ENCODE results near the gene GALNT16.

GALNT16 gene

GRCh38 chr14:69300601-69301221 lies 40.8 kb downstream of the GALNT16 start:
- no peak overlapping the region for H3K27ac ChIP-seq (ENCODE audit: low read depth, low read length)
- H3K27me3 ChIP-seq (ENCODE audit: control insufficient read depth, low read length): peaks cover 31% of the 10 kb centered on the region
- H3K4me2 ChIP-seq (ENCODE audit: low read length): no peak overlapping the region
- no peak overlapping the region for H3K4me3 ChIP-seq (ENCODE audit: low read length)
- no peaks in the 10 kb centered on the region for H3K79me2 ChIP-seq (ENCODE audit: control insufficient read depth, low read length)
- no peaks in the 10 kb centered on the region for H3K36me3 ChIP-seq (ENCODE audit: control insufficient read depth, low read length)
- no peaks in the 10 kb centered on the region for H4K20me1 ChIP-seq (ENCODE audit: control insufficient read depth, insufficient read depth, low read depth, low read length)
- H3K9me2 ChIP-seq (replicated peaks; ENCODE audit: control insufficient read depth, low read length): no peaks in the 10 kb centered on the region
- no peaks in the 10 kb centered on the region for H3K9me3 ChIP-seq (ENCODE audit: control insufficient read depth, insufficient read depth, low read length)
- H3F3A ChIP-seq (ENCODE audit: control insufficient read depth, insufficient read depth): no peaks in the 10 kb centered on the region
- no peak for TF ChIP-seq EZH2phosphoT487 (IDR thresholded peaks at IDR 0.05; ENCODE audit: borderline replicate concordance, low read length)
- TF ChIP-seq CTCF (IDR thresholded peaks at IDR 0.05; ENCODE audit: low read depth, low read length, poor library complexity, severe bottlenecking): no peak
- no peaks in the 10 kb centered on the region for H3K4me1 ChIP-seq (ENCODE audit: control insufficient read depth, low read length)

- TF ChIP-seq EZH2phosphoT487 (IDR thresholded peaks at IDR 0.05; ENCODE audit: borderline replicate concordance, low read length): no peak
- no peak for TF ChIP-seq CTCF (IDR thresholded peaks at IDR 0.05; ENCODE audit: low read depth, low read length, poor library complexity, severe bottlenecking)
- H3K4me3 ChIP-seq (ENCODE audit: low read length): no peak overlapping the region
- H3F3A ChIP-seq (ENCODE audit: control insufficient read depth, insufficient read depth): no peaks in the 10 kb centered on the region
- H3K4me1 ChIP-seq (ENCODE audit: control insufficient read depth, low read length): no peaks in the 10 kb centered on the region
- peaks cover 31% of the 10 kb centered on the region for H3K27me3 ChIP-seq (ENCODE audit: control insufficient read depth, low read length)
- no peaks in the 10 kb centered on the region for H3K9me2 ChIP-seq (replicated peaks; ENCODE audit: control insufficient read depth, low read length)
- no peaks in the 10 kb centered on the region for H3K79me2 ChIP-seq (ENCODE audit: control insufficient read depth, low read length)
- no peaks in the 10 kb centered on the region for H3K9me3 ChIP-seq (ENCODE audit: control insufficient read depth, insufficient read depth, low read length)
- no peaks in the 10 kb centered on the region for H4K20me1 ChIP-seq (ENCODE audit: control insufficient read depth, insufficient read depth, low read depth, low read length)
- no peaks in the 10 kb centered on the region for H3K36me3 ChIP-seq (ENCODE audit: control insufficient read depth, low read length)
- H3K27ac ChIP-seq (ENCODE audit: low read depth, low read length): no peak overlapping the region
- no peak overlapping the region for H3K4me2 ChIP-seq (ENCODE audit: low read length)
Observed at GRCh38 chr14:69303086-69303485, 43.1 kb downstream of the GALNT16 start.

GRCh38 chr14:69312608-69313007 lies 52.6 kb downstream of the GALNT16 start:
- H3K79me2 ChIP-seq (ENCODE audit: control insufficient read depth, low read length): no peaks in the 10 kb centered on the region
- no peaks in the 10 kb centered on the region for H3K9me3 ChIP-seq (ENCODE audit: control insufficient read depth, insufficient read depth, low read length)
- H3K27ac ChIP-seq (ENCODE audit: low read depth, low read length): no peak overlapping the region
- no peak overlapping the region for H3K4me3 ChIP-seq (ENCODE audit: low read length)
- no peaks in the 10 kb centered on the region for H3F3A ChIP-seq (ENCODE audit: control insufficient read depth, insufficient read depth)
- H3K4me1 ChIP-seq (ENCODE audit: control insufficient read depth, low read length): peaks cover 4% of the 10 kb centered on the region
- H4K20me1 ChIP-seq (ENCODE audit: control insufficient read depth, insufficient read depth, low read depth, low read length): no peaks in the 10 kb centered on the region
- no peaks in the 10 kb centered on the region for H3K9me2 ChIP-seq (replicated peaks; ENCODE audit: control insufficient read depth, low read length)
- H3K27me3 ChIP-seq (ENCODE audit: control insufficient read depth, low read length): peaks cover 3% of the 10 kb centered on the region; the same call in 1 of the 2 replicates
- H3K36me3 ChIP-seq (ENCODE audit: control insufficient read depth, low read length): no peaks in the 10 kb centered on the region
- H3K4me2 ChIP-seq (ENCODE audit: low read length): no peak overlapping the region
- TF ChIP-seq CTCF (IDR thresholded peaks at IDR 0.05; ENCODE audit: low read depth, low read length, poor library complexity, severe bottlenecking) (no peak), EZH2phosphoT487 (IDR thresholded peaks at IDR 0.05; ENCODE audit: borderline replicate concordance, low read length) (no peak)

Data from DOHH2 (cell line).